Endothelial cell of umbilical vein (primary cell): ENCODE results near the gene OR2C3. TPM values are rescaled to one million over a fixed set of nuclear protein-coding genes. Genes with fewer than 3 reads are reported as not detected.

Experiments used
- BruUV-seq: library from RNA; stranded (reverse); fragments of 400-500 nt; replicated peaks from 2 replicates; lab custom pipeline; 2021; lab: Mats Ljungman, UMichigan
- CTCF ChIA-PET: fragments of 300-600, 350-600 bp; sonication (Branson Sonifier 250); formaldehyde crosslinking; loops from one replicate; lab custom pipeline; 2021; ENCODE audit warnings: antibody characterized with exemption, inconsistent platforms; lab: Charles Lee
- POLR2A ChIA-PET: fragments of 300-600, 350-600 bp; sonication (Branson Sonifier 250); formaldehyde crosslinking; loops from one replicate; lab custom pipeline; 2021; ENCODE audit warnings: antibody characterized with exemption, inconsistent platforms; lab: Charles Lee
- DNase-seq: peaks from one replicate; pipeline ENCODE4 v3.0.0-alpha.2; 2011; ENCODE audit warnings: low read depth, low spot score
- FAIRE-seq: peaks from 2 replicates; lab custom pipeline; 2011; peaks lifted over from hg19 to GRCh38; lab: Jason Lieb, UNC
- H2AFZ ChIP-seq: 2 replicates; pipeline ENCODE4 v1.6.0; 2012; ENCODE audit warnings: low read depth, low read length, control low read depth, inconsistent platforms
- H3K27ac ChIP-seq: 2 replicates; pipeline ENCODE4 v1.5.1; 2011; ENCODE audit warnings: low read depth, mild to moderate bottlenecking, control low read depth, low read length, moderate library complexity; ENCODE audit not compliant: insufficient read depth
- H3K27me3 ChIP-seq, 2 experiments: 2 replicates each; pipeline versions ENCODE4 v1.6.0 to v1.6.1; 2011; ENCODE audit warnings: low read length in 2 of 2, mixed read lengths in 1 of 2; ENCODE audit not compliant: control insufficient read depth in 2 of 2, insufficient read depth in 2 of 2
- H3K36me3 ChIP-seq, 2 experiments: 2 replicates in 1 of 2; 3 replicates in 1 of 2; pipeline ENCODE4 v1.5.1; 2011; ENCODE audit warnings: low read length in 2 of 2, mild to moderate bottlenecking in 1 of 2, moderate library complexity in 1 of 2; ENCODE audit not compliant: control insufficient read depth in 2 of 2, insufficient read depth in 2 of 2; ENCODE audit errors: extremely low read depth in 1 of 2
- H3K4me1 ChIP-seq: 3 replicates; pipeline ENCODE4 v1.5.1; 2011; ENCODE audit warnings: mild to moderate bottlenecking, low read length; ENCODE audit not compliant: control insufficient read depth, insufficient read depth; ENCODE audit errors: extremely low read depth
- H3K4me2 ChIP-seq: 2 replicates; pipeline ENCODE4 v1.6.1; 2011; ENCODE audit warnings: low read length, control low read depth, mixed read lengths; ENCODE audit not compliant: insufficient read depth
- H3K4me3 ChIP-seq, 3 experiments: fragments of 200-600 bp in 1 of 3; sonication (generic), shearing (Covaris generic) in 1 of 3; replicated peaks in 1 of 3; 2 replicates each; pipeline ENCODE4 v1.5.1; 2011 to 2016; ENCODE audit warnings: control low read depth in 3 of 3, low read length in 3 of 3, mild to moderate bottlenecking in 2 of 3, inconsistent platforms in 1 of 3, low read depth in 1 of 3, moderate library complexity in 1 of 3; ENCODE audit not compliant: insufficient read depth in 1 of 3
- H3K79me2 ChIP-seq: 2 replicates; pipeline ENCODE4 v1.6.0; 2012; ENCODE audit warnings: low read length, inconsistent platforms; ENCODE audit not compliant: control insufficient read depth, insufficient read depth
- H3K9ac ChIP-seq: replicated peaks from 2 replicates; pipeline ENCODE3; 2011; ENCODE audit warnings: low read length, control low read depth; ENCODE audit not compliant: insufficient read depth; ENCODE audit errors: extremely low read depth
- H3K9me1 ChIP-seq: replicated peaks from 3 replicates; pipeline ENCODE4 v1.6.0; 2011; ENCODE audit warnings: mild to moderate bottlenecking, low read length; ENCODE audit not compliant: control insufficient read depth, insufficient read depth; ENCODE audit errors: extremely low read depth
- H3K9me3 ChIP-seq: replicated peaks from 2 replicates; pipeline ENCODE4 v1.5.1; 2012; ENCODE audit warnings: low read length, inconsistent platforms; ENCODE audit not compliant: control insufficient read depth, insufficient read depth
- H4K20me1 ChIP-seq: replicated peaks from 2 replicates; pipeline ENCODE3; 2011; ENCODE audit warnings: mild to moderate bottlenecking, low read length; ENCODE audit not compliant: control insufficient read depth, insufficient read depth; ENCODE audit errors: extremely low read depth
- EZH2 ChIP-seq: IDR thresholded peaks from 2 replicates; pipeline ENCODE4 v1.6.1; 2012; ENCODE audit warnings: borderline replicate concordance, low read depth, mild to moderate bottlenecking, moderate library complexity, low read length, inconsistent platforms; ENCODE audit not compliant: severe bottlenecking
- FOS ChIP-seq: IDR thresholded peaks from 2 replicates; pipeline ENCODE4 v1.6.1; 2011; ENCODE audit warnings: mild to moderate bottlenecking, low read length, moderate library complexity, borderline replicate concordance; ENCODE audit not compliant: insufficient read depth
- GATA2 ChIP-seq: IDR thresholded peaks from 2 replicates; pipeline ENCODE4 v1.7.0; 2011; ENCODE audit warnings: low read depth, mild to moderate bottlenecking, moderate library complexity, mixed read lengths, low read length; ENCODE audit not compliant: insufficient read length, insufficient read depth
- JUN ChIP-seq: IDR thresholded peaks from 2 replicates; pipeline ENCODE4 v1.6.1; 2011; ENCODE audit warnings: borderline replicate concordance, low read depth; ENCODE audit not compliant: insufficient read length, insufficient read depth
- MAX ChIP-seq: IDR thresholded peaks from 2 replicates; pipeline ENCODE4 v1.6.1; 2011; ENCODE audit not compliant: insufficient read depth, insufficient read length
- MYC ChIP-seq: IDR thresholded peaks from one replicate; pipeline ENCODE4 v1.6.1; 2011; ENCODE audit warnings: mild to moderate bottlenecking, low read depth, low read length
- POLR2A ChIP-seq: IDR thresholded peaks from 2 replicates; pipeline ENCODE4 v1.6.1; 2012; ENCODE audit warnings: low read depth, mild to moderate bottlenecking, control low read depth, low read length
- POLR2AphosphoS5 ChIP-seq: IDR thresholded peaks from 2 replicates; pipeline ENCODE4 v1.6.1; 2012; ENCODE audit warnings: low read depth, mild to moderate bottlenecking, control low read depth, low read length, moderate library complexity; ENCODE audit not compliant: insufficient read depth
- dilution Hi-C: fragments of 300-500 bp; cut with MboI; formaldehyde crosslinking; loops from one replicate; pipeline ENCODE4 v1.15.0; 2019; ENCODE audit warnings: low sequenced_read_pairs; ENCODE audit not compliant: extremely low pct_ligation_motif_present
- intact Hi-C: fragments of 100-400 bp; cut with micrococcal nuclease; formaldehyde crosslinking; loops from one replicate; pipeline ENCODE4 v1.10.0; 2022
- polyA plus RNA-seq, 4 experiments: library from polyadenylated mRNA; depleted of rRNA in 3 of 4; stranded (reverse) in 3 of 4; unstranded in 1 of 4; fragments of >200 nt; gene quantifications; 2 replicates each; pipeline versions ENCODE4 v1.2.1 to v1.2.3, GENCODE V29; 2011 to 2012; ENCODE audit warnings: missing spikeins in 1 of 4
- total RNA-seq: library from RNA; stranded (reverse); gene quantifications from 2 replicates; pipeline ENCODE4 v1.2.3, GENCODE V29; 2021
- TF ChIP-seq, protein P1 (sequence below), 2 donors: IDR thresholded peaks; 1 replicate in 1 of 2; 2 replicates in 1 of 2; pipeline ENCODE4 v1.5.1; 2011; ENCODE audit warnings: low read length in 2 of 2, mild to moderate bottlenecking in 2 of 2, moderate library complexity in 2 of 2, control low read depth in 1 of 2, inconsistent platforms in 1 of 2, low read depth in 1 of 2; ENCODE audit not compliant: insufficient read depth in 1 of 2; ENCODE audit errors: extremely low read depth in 1 of 2

OR2C3 gene
- total and polyA plus RNA-seq, 2 donors (not counting 3 experiments of a cell fraction or from before 2014, with no cell fraction given), result not detected

DNA sequence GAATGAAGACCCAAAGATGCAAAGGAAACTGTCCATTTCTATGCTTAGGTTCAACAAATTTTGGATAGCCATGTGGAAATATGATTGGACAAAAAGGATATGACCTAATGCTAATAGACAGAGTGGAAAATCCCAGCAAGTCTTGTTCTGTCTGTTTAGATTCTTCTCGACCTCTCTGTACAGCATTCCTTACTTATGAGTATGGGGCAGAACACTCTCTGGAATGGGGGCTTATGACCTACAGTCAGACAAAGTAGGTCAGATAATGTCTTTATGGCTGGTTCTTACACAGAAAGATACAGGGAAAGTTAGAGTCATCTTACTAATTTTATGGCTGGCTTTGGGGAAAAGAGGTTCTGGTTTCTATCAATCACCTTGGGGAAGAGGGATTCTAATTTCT is 15.5 kb upstream of the OR2C3 start:
- ChIA-PET CTCF (no interaction called here), POLR2A (no interaction called here)
- Histone ChIP-seq H4K20me1 (no peaks in the 10 kb centered on the region), H3K27me3 (no peaks in the 10 kb centered on the region), H2AFZ (no peak overlapping the region), H3K36me3 (no peaks in the 10 kb centered on the region), H3K4me1 (no peaks in the 10 kb centered on the region), H3K4me3 (no peak overlapping the region), H3K27ac (no peak overlapping the region), H3K9me3 (peaks cover 4% of the 10 kb centered on the region), H3K79me2 (no peaks in the 10 kb centered on the region), H3K9ac (no peak overlapping the region), H3K9me1 (no peaks in the 10 kb centered on the region), H3K4me2 (no peak overlapping the region)
- FAIRE-seq (no peak), DNase-seq (no peak)
- TF ChIP-seq POLR2A, result no peak
- no peak for TF ChIP-seq EZH2
- TF ChIP-seq FOS, result no peak
- TF ChIP-seq MAX, result no peak
- TF ChIP-seq MYC, result no peak
- TF ChIP-seq JUN, result no peak
- no peak for TF ChIP-seq POLR2AphosphoS5
- no peak for TF ChIP-seq GATA2
- TF ChIP-seq, protein P1, sequence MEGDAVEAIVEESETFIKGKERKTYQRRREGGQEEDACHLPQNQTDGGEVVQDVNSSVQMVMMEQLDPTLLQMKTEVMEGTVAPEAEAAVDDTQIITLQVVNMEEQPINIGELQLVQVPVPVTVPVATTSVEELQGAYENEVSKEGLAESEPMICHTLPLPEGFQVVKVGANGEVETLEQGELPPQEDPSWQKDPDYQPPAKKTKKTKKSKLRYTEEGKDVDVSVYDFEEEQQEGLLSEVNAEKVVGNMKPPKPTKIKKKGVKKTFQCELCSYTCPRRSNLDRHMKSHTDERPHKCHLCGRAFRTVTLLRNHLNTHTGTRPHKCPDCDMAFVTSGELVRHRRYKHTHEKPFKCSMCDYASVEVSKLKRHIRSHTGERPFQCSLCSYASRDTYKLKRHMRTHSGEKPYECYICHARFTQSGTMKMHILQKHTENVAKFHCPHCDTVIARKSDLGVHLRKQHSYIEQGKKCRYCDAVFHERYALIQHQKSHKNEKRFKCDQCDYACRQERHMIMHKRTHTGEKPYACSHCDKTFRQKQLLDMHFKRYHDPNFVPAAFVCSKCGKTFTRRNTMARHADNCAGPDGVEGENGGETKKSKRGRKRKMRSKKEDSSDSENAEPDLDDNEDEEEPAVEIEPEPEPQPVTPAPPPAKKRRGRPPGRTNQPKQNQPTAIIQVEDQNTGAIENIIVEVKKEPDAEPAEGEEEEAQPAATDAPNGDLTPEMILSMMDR (IDR thresholded peaks at IDR 0.05; ENCODE audit: extremely low read depth in 1 of 2, insufficient read depth in 1 of 2, low read depth in 1 of 2, low read length in 2 of 2), result no peak
- no TSS peak for BruUV-seq
- dilution Hi-C loops (no loop called here), intact Hi-C loops (no loop called here)
